ENCODE measurements around the gene MAP3K4.

The MAP3K4 gene

GRCh38 chr6:161057103-161058091, 65.8 kb downstream of the MAP3K4 start:
- in situ Hi-C loops (cut with HindIII; ENCODE audit: low sequenced_read_pairs), result no loop called here
- no peak overlapping the region for H3K4me3 ChIP-seq (ENCODE audit: low read depth, low read length)

DNA sequence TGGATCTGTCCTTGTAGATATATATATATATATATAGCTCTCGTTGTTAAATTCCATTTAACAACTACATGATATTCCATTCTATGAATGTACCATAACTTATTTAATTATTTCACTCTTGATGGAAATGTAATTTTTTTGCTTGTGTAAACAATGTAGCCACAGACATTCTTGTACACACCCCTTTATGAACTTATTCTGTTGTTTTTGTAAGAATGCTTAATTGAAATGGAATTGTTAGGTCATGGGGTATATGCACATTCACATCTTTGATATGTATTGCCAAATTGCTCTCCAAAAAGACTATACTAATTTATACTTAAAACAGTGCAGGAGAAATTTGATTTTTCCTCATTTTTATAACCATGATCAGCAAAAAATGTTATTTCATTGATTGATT, 67.2 kb downstream of the MAP3K4 start:
- no peak overlapping the region for H3K4me3 ChIP-seq (ENCODE audit: low read depth, low read length)
- TF ChIP-seq, protein P1, sequence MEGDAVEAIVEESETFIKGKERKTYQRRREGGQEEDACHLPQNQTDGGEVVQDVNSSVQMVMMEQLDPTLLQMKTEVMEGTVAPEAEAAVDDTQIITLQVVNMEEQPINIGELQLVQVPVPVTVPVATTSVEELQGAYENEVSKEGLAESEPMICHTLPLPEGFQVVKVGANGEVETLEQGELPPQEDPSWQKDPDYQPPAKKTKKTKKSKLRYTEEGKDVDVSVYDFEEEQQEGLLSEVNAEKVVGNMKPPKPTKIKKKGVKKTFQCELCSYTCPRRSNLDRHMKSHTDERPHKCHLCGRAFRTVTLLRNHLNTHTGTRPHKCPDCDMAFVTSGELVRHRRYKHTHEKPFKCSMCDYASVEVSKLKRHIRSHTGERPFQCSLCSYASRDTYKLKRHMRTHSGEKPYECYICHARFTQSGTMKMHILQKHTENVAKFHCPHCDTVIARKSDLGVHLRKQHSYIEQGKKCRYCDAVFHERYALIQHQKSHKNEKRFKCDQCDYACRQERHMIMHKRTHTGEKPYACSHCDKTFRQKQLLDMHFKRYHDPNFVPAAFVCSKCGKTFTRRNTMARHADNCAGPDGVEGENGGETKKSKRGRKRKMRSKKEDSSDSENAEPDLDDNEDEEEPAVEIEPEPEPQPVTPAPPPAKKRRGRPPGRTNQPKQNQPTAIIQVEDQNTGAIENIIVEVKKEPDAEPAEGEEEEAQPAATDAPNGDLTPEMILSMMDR (IDR thresholded peaks at IDR 0.05; ENCODE audit: low read depth, low read length, missing control alignments), result no peak
- in situ Hi-C loops (cut with HindIII; ENCODE audit: low sequenced_read_pairs), result no loop called here
- DNase-seq (ENCODE audit: low read depth), result no peak

More at GRCh38 chr6:161057103-161058091, 65.8 kb downstream of the MAP3K4 start:
- no peak for DNase-seq (ENCODE audit: low read depth)
- TF ChIP-seq, protein P1 (IDR thresholded peaks at IDR 0.05; ENCODE audit: low read depth, low read length, missing control alignments), result no peak

DNA sequence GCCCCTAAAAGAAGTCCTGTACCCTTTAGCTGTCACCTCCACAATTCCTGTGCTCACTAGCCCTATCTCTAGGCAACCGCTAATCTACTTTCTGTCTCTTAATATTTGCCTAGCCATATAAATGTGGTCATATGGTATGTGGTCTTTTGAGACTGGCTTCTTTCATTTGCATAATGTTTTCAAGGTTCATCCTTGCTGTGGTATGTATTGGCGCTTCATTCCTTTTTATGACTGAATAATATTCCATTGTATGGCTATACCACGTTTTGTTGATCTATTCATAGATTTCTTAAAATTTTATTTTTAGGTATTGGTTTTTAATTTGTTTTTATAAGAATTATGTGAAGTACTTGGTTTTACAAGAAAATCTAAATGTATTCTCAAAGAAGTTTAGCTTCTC, 70.0 kb downstream of the MAP3K4 start:
- TF ChIP-seq, protein P1 (IDR thresholded peaks at IDR 0.05; ENCODE audit: low read depth, low read length, missing control alignments), result no peak
- in situ Hi-C loops (cut with HindIII; ENCODE audit: low sequenced_read_pairs), result no loop called here
- no peak overlapping the region for H3K4me3 ChIP-seq (ENCODE audit: low read depth, low read length)
- no peak for DNase-seq (ENCODE audit: low read depth)

GRCh38 chr6:161064915-161065314, 73.3 kb downstream of the MAP3K4 start:
- DNase-seq (ENCODE audit: low read depth), result no peak
- no peak overlapping the region for H3K4me3 ChIP-seq (ENCODE audit: low read depth, low read length)
- in situ Hi-C loops (cut with HindIII; ENCODE audit: low sequenced_read_pairs), result no loop called here
- TF ChIP-seq, protein P1 (IDR thresholded peaks at IDR 0.05; ENCODE audit: low read depth, low read length, missing control alignments), result no peak

DNA sequence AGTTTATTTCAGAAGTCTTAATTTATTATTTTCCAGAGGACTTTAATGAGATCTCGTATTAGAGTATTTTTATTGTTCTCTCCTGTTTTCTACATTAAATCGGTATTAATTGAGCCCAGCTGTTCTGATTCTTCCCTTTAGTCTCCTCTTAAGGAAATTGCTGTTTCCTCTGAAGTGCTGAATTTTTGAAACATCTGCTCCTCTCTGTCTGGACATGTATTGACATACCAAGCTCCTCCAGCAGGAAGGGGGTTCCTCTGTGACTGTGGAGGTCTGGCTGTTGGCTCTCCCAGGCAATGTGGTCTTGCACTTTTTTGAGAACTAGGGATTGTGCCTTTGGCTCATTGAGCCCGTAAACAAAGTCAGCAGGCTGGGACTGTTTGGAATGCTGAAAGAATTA, 74.9 kb downstream of the MAP3K4 start:
- TF ChIP-seq, protein P1 (IDR thresholded peaks at IDR 0.05; ENCODE audit: low read depth, low read length, missing control alignments), result no peak
- no peak overlapping the region for H3K4me3 ChIP-seq (ENCODE audit: low read depth, low read length)
- DNase-seq (ENCODE audit: low read depth), result no peak
- in situ Hi-C loops (cut with HindIII; ENCODE audit: low sequenced_read_pairs), result no loop called here

DNA sequence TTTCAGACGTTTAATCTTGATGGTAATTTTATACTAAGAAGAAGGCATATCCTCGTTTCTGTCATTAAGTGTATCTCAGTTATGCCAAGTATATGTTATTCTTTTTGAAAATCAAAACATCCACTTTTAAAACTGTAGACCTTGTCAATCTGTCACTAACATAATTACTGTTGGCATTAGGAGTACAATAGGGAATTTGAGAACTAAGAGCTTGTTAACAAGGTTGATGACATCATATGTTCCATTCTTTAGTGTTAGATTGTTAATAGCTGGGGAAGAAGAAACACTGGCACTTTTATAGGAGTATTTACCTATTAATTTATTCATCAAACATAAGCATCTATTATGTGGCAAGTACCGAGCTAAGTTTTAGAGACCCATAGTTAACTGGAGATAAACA, 76.2 kb downstream of the MAP3K4 start:
- in situ Hi-C loops (cut with HindIII; ENCODE audit: low sequenced_read_pairs), result no loop called here
- TF ChIP-seq, protein P1 (IDR thresholded peaks at IDR 0.05; ENCODE audit: low read depth, low read length, missing control alignments), result no peak
- H3K4me3 ChIP-seq (ENCODE audit: low read depth, low read length), result no peak overlapping the region
- no peak for DNase-seq (ENCODE audit: low read depth)

Data from astrocyte of the cerebellum (primary cell).